Naive thymus-derived CD4-positive, alpha-beta T cell (primary cell): Measurements from ENCODE around the gene MRPL42. TPM values are rescaled to one million over a fixed set of nuclear protein-coding genes. Genes with fewer than 3 reads are reported as not detected.

Experiments
- ATAC-seq: fragments of 150-1000 bp; cut with Tn5 transposase; 2 replicates; pipeline ENCODE4 v1.10.0; 2021; ENCODE audit warnings: mild to moderate bottlenecking, moderate library complexity
- CTCF ChIA-PET: fragments of 350-600 bp; sonication (Branson Sonifier 250); formaldehyde crosslinking; loops from one replicate; lab custom pipeline; 2021; ENCODE audit warnings: antibody characterized with exemption; lab: Charles Lee
- POLR2A ChIA-PET: fragments of 350-600 bp; sonication (Branson Sonifier 250); formaldehyde crosslinking; loops from one replicate; lab custom pipeline; 2021; ENCODE audit warnings: antibody characterized with exemption, inconsistent platforms; lab: Charles Lee
- DNase-seq, 9 donors: peaks; one replicate each; pipeline versions ENCODE4 v3.0.0 to v3.0.0-alpha.2; 2020 to 2022; ENCODE audit warnings: mixed read lengths in 1 of 9
- H3K27ac ChIP-seq: one replicate; pipeline ENCODE4 v1.7.0; 2013; ENCODE audit warnings: mild to moderate bottlenecking, low read depth, low read length, moderate library complexity
- H3K27me3 ChIP-seq, 2 donors: one replicate each; pipeline ENCODE4 v1.7.0; 2013; ENCODE audit warnings: low read length in 2 of 2, mild to moderate bottlenecking in 2 of 2, moderate library complexity in 2 of 2; ENCODE audit not compliant: control insufficient read depth in 2 of 2, insufficient read depth in 2 of 2
- H3K36me3 ChIP-seq, 3 experiments: 1 replicate in 2 of 3; 2 replicates in 1 of 3; pipeline ENCODE4 v1.7.0; 2013; ENCODE audit warnings: low read length in 3 of 3, mild to moderate bottlenecking in 3 of 3, moderate library complexity in 1 of 3; ENCODE audit not compliant: insufficient read depth in 3 of 3, control insufficient read depth in 2 of 3
- H3K4me1 ChIP-seq, 2 donors: one replicate each; pipeline ENCODE4 v1.7.0; 2013; ENCODE audit warnings: low read length in 2 of 2, mild to moderate bottlenecking in 2 of 2, moderate library complexity in 1 of 2; ENCODE audit not compliant: control insufficient read depth in 2 of 2, insufficient read depth in 2 of 2
- H3K4me3 ChIP-seq: 2 replicates; pipeline ENCODE4 v1.7.0; 2013; ENCODE audit warnings: mild to moderate bottlenecking, low read length
- H3K9me3 ChIP-seq, 3 experiments: 1 replicate in 2 of 3; 2 replicates in 1 of 3; pipeline ENCODE4 v1.7.0; 2013; ENCODE audit warnings: low read length in 3 of 3; ENCODE audit not compliant: control insufficient read depth in 2 of 3
- H3K27ac Mint-ChIP-seq, 9 donors: one replicate each; pipeline ENCODE4 v1.8.0; 2020 to 2022; ENCODE audit warnings: mixed read lengths in 9 of 9, mild to moderate bottlenecking in 8 of 9, moderate library complexity in 5 of 9, inconsistent platforms in 2 of 9
- H3K27me3 Mint-ChIP-seq, 5 donors: one replicate each; pipeline ENCODE4 v1.8.0; 2021 to 2022; ENCODE audit warnings: mixed read lengths in 5 of 5, mild to moderate bottlenecking in 1 of 5
- H3K36me3 Mint-ChIP-seq, 5 donors: one replicate each; pipeline ENCODE4 v1.8.0; 2020 to 2022; ENCODE audit warnings: mixed read lengths in 5 of 5, mild to moderate bottlenecking in 3 of 5, inconsistent platforms in 1 of 5
- H3K4me1 Mint-ChIP-seq, 7 donors: one replicate each; pipeline ENCODE4 v1.8.0; 2020 to 2022; ENCODE audit warnings: mixed read lengths in 7 of 7, mild to moderate bottlenecking in 3 of 7, inconsistent platforms in 1 of 7
- H3K4me3 Mint-ChIP-seq, 10 donors: one replicate each; pipeline ENCODE4 v1.8.0; 2020 to 2022; ENCODE audit warnings: mild to moderate bottlenecking in 10 of 10, mixed read lengths in 10 of 10, moderate library complexity in 6 of 10, inconsistent platforms in 2 of 10
- H3K9me3 Mint-ChIP-seq, 11 donors: one replicate each; pipeline ENCODE4 v1.8.0; 2020 to 2022; ENCODE audit warnings: mixed read lengths in 11 of 11, mild to moderate bottlenecking in 4 of 11, inconsistent platforms in 1 of 11, moderate library complexity in 1 of 11
- intact Hi-C, 2 donors: fragments of 100-400 bp; cut with micrococcal nuclease; formaldehyde crosslinking; loops; one replicate each; pipeline ENCODE4 v1.15.1; 2023
- polyA plus RNA-seq, 2 donors: library from polyadenylated mRNA; unstranded; fragments of 300-500 nt; fragmentation: Illumina TruSeq; gene quantifications; one replicate each; pipeline ENCODE4 v1.2.3, GENCODE V29; 2021
- total RNA-seq, 6 experiments: library from RNA in 5 of 6; stranded (reverse) in 5 of 6; gene quantifications; 1 replicate in 5 of 6; 2 replicates in 1 of 6; pipeline ENCODE4 v1.2.3 and lab custom pipeline; 2021 to 2026

Gene MRPL42
- total and polyA plus RNA-seq, 7 experiments from 2014 or later = 30.1 to 75.4 (median 48.6) TPM

- Histone ChIP-seq H3K27ac (no peak overlapping the region), H3K9me3 (no peaks in the 10 kb centered on the region), H3K36me3 (no peaks in the 10 kb centered on the region), H3K27me3 (no peaks in the 10 kb centered on the region), H3K4me1 (peaks cover 0 to 5% of the 10 kb centered on the region in 2 donors), H3K4me3 (no peak overlapping the region)
- no peak overlapping the region for H3K27ac Mint-ChIP-seq
- ATAC-seq = no peak
- H3K27me3 Mint-ChIP-seq = peaks cover 0 to 10% (median 0%) of the 10 kb centered on the region in 5 donors
- CTCF ChIA-PET = interaction anchor here (0.6 to 0.8 kb wide), 3 partner anchors 25 to 575 kb away, joined by 3 read pairs; no protein-coding TSS in a partner anchor
- H3K9me3 Mint-ChIP-seq = peaks cover 0 to 2% (median 0%) of the 10 kb centered on the region in 11 donors
- no peak overlapping the region for H3K4me3 Mint-ChIP-seq
- no peak for DNase-seq
- peaks cover 9 to 25% (median 11%) of the 10 kb centered on the region in 7 donors for H3K4me1 Mint-ChIP-seq
- H3K36me3 Mint-ChIP-seq = peaks cover 0 to 2% (median 0%) of the 10 kb centered on the region in 5 donors
- POLR2A ChIA-PET = no interaction called here
- intact Hi-C loops = no loop called here
Observed at GRCh38 chr12:93526786-93527428, 59.6 kb downstream of the MRPL42 start.

- Mint-ChIP-seq H3K4me3 (peak overlapping the region in 8 of 10 donors; percentile 1 to 49 (median 13)), H3K9me3 (peaks cover 0 to 2% (median 0%) of the 10 kb centered on the region in 11 donors), H3K27ac (peak overlapping the region in 6 of 9 donors; percentile 31 to 75 (median 54)), H3K36me3 (peaks cover 0 to 7% (median 0%) of the 10 kb centered on the region in 5 donors), H3K4me1 (peaks cover 8 to 26% (median 14%) of the 10 kb centered on the region in 7 donors), H3K27me3 (peaks cover 0 to 2% (median 0%) of the 10 kb centered on the region in 5 donors)
- Histone ChIP-seq H3K4me3 (no peak overlapping the region), H3K27me3 (no peaks in the 10 kb centered on the region), H3K27ac (no peak overlapping the region), H3K9me3 (no peaks in the 10 kb centered on the region), H3K36me3 (no peaks in the 10 kb centered on the region), H3K4me1 (peaks cover 0 to 5% of the 10 kb centered on the region in 2 donors)
- CTCF ChIA-PET = no interaction called here
- DNase-seq (peak in 1 of 9 donors; percentile 17), ATAC-seq (peak; percentile 40)
- POLR2A ChIA-PET = interaction anchor here (0.7 kb wide), 1 partner anchor 750 kb away, joined by 3 read pairs; no protein-coding TSS in a partner anchor
- intact Hi-C loops = no loop called here
Observed at GRCh38 chr12:93530358-93530757, 63.0 kb downstream of the MRPL42 start.

- peaks cover 0 to 5% of the 10 kb centered on the region in 2 donors for H3K4me1 ChIP-seq
- ChIA-PET CTCF (no interaction called here), POLR2A (no interaction called here)
- H3K4me3 ChIP-seq = no peak overlapping the region
- Mint-ChIP-seq H3K4me3 (no peak overlapping the region), H3K4me1 (peaks cover 10 to 46% (median 31%) of the 10 kb centered on the region in 7 donors), H3K36me3 (peaks cover 0 to 11% (median 0%) of the 10 kb centered on the region in 5 donors), H3K9me3 (peaks cover 0 to 2% (median 0%) of the 10 kb centered on the region in 11 donors), H3K27me3 (no peaks in the 10 kb centered on the region), H3K27ac (no peak overlapping the region)
- no peaks in the 10 kb centered on the region for H3K9me3 ChIP-seq
- no peaks in the 10 kb centered on the region for H3K36me3 ChIP-seq
- DNase-seq (no peak), ATAC-seq (no peak)
- no peak overlapping the region for H3K27ac ChIP-seq
- intact Hi-C loops = no loop called here
- no peaks in the 10 kb centered on the region for H3K27me3 ChIP-seq
Observed at GRCh38 chr12:93533310-93533709, 66.0 kb downstream of the MRPL42 start.

DNA sequence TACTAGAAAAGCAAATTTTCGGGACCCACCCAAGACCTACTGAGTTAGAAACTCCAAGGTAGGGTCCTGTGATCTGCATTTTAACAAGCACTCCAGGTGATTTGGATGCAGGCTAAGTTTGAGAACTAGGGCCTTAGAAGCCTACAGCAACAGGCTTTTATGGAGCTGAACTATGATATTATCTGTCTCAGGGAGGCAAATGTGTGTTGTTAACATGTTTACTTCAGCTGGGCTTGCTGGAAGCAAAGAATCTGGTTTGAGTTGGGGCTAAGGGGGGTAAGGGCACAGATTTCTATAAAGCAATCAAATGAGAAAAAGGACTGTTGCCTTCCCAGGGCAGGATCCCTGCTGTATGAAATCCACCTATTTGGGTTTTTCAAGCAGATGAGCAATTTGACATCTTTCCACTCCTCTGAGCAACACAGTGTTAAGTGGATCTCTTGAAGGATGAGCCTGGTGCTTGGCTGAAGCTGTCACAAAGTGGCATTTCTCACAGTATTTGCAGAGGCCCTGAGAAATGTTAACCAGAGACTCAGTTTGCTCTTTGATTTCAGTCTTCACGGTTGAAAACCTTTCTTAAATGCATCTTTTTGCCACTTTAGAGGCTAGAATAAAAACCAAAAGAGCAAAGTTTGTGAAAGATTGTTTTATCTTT lies 68.9 kb downstream of the MRPL42 start:
- Mint-ChIP-seq H3K27ac (peak overlapping the region in 7 of 9 donors; percentile 1 to 72 (median 50)), H3K4me1 (peaks cover 12 to 56% (median 36%) of the 10 kb centered on the region in 7 donors), H3K9me3 (no peaks in the 10 kb centered on the region), H3K36me3 (peaks cover 0 to 24% (median 0%) of the 10 kb centered on the region in 5 donors), H3K4me3 (peak overlapping the region in 1 of 10 donors; percentile 2), H3K27me3 (no peaks in the 10 kb centered on the region)
- POLR2A ChIA-PET = no interaction called here
- Histone ChIP-seq H3K4me3 (no peak overlapping the region), H3K27ac (peak overlapping the region; percentile 40), H3K36me3 (no peaks in the 10 kb centered on the region), H3K4me1 (no peaks in the 10 kb centered on the region), H3K27me3 (no peaks in the 10 kb centered on the region), H3K9me3 (no peaks in the 10 kb centered on the region)
- ATAC-seq (no peak), DNase-seq (no peak)
- intact Hi-C loops = no loop called here
- CTCF ChIA-PET = interaction anchor here (1.2 kb wide), 1 partner anchor 33 kb away, joined by 3 read pairs; no protein-coding TSS in a partner anchor

- Mint-ChIP-seq H3K27me3 (no peaks in the 10 kb centered on the region), H3K4me3 (peak overlapping the region in 4 of 10 donors; percentile 11 to 40 (median 28)), H3K27ac (peak overlapping the region in 5 of 9 donors; percentile 4 to 72 (median 50)), H3K36me3 (peaks cover 0 to 28% (median 0%) of the 10 kb centered on the region in 5 donors), H3K4me1 (peaks cover 15 to 63% (median 41%) of the 10 kb centered on the region in 7 donors), H3K9me3 (no peaks in the 10 kb centered on the region)
- ChIA-PET POLR2A (interaction anchor here (1.0 kb wide), 1 partner anchor 10 kb away, joined by 3 read pairs; no protein-coding TSS in a partner anchor), CTCF (interaction anchor here (1.2 kb wide), 1 partner anchor 32 kb away, joined by 3 read pairs; no protein-coding TSS in a partner anchor)
- Histone ChIP-seq H3K9me3 (no peaks in the 10 kb centered on the region), H3K27ac (peak overlapping the region; percentile 40), H3K4me3 (no peak overlapping the region), H3K4me1 (no peaks in the 10 kb centered on the region), H3K27me3 (no peaks in the 10 kb centered on the region), H3K36me3 (no peaks in the 10 kb centered on the region)
- intact Hi-C loops = no loop called here
- DNase-seq (no peak), ATAC-seq (peak; percentile 46)
Observed at GRCh38 chr12:93536766-93537488, 69.6 kb downstream of the MRPL42 start.

GRCh38 chr12:93537769-93538168 lies 70.5 kb downstream of the MRPL42 start:
- peaks cover 0 to 5% of the 10 kb centered on the region in 2 donors for H3K4me1 ChIP-seq
- CTCF ChIA-PET = interaction anchor here (0.7 kb wide), 1 partner anchor 33 kb away, joined by 3 read pairs; no protein-coding TSS in a partner anchor
- ATAC-seq = no peak
- H3K4me3 Mint-ChIP-seq = no peak overlapping the region
- no peaks in the 10 kb centered on the region for H3K27me3 ChIP-seq
- H3K9me3 ChIP-seq = no peaks in the 10 kb centered on the region
- H3K4me3 ChIP-seq = no peak overlapping the region
- DNase-seq = no peak
- H3K36me3 ChIP-seq = no peaks in the 10 kb centered on the region
- POLR2A ChIA-PET = interaction anchor here (1.0 kb wide), 1 partner anchor 9 kb away, joined by 3 read pairs; no protein-coding TSS in a partner anchor
- peaks cover 0 to 32% (median 0%) of the 10 kb centered on the region in 5 donors for H3K36me3 Mint-ChIP-seq
- no peak overlapping the region for H3K27ac ChIP-seq
- H3K27ac Mint-ChIP-seq = no peak overlapping the region
- no peaks in the 10 kb centered on the region for H3K27me3 Mint-ChIP-seq
- H3K9me3 Mint-ChIP-seq = no peaks in the 10 kb centered on the region
- intact Hi-C loops = no loop called here
- H3K4me1 Mint-ChIP-seq = peaks cover 15 to 72% (median 44%) of the 10 kb centered on the region in 7 donors
